ENCODE data around the gene CLEC14A. TPM values are rescaled to one million over a fixed set of nuclear protein-coding genes. Genes with fewer than 3 reads are reported as not detected.

The CLEC14A gene
- total RNA-seq, 3 donors from 2014 or later (not counting 1 experiment from before 2014, with no cell fraction given): not detected

DNA sequence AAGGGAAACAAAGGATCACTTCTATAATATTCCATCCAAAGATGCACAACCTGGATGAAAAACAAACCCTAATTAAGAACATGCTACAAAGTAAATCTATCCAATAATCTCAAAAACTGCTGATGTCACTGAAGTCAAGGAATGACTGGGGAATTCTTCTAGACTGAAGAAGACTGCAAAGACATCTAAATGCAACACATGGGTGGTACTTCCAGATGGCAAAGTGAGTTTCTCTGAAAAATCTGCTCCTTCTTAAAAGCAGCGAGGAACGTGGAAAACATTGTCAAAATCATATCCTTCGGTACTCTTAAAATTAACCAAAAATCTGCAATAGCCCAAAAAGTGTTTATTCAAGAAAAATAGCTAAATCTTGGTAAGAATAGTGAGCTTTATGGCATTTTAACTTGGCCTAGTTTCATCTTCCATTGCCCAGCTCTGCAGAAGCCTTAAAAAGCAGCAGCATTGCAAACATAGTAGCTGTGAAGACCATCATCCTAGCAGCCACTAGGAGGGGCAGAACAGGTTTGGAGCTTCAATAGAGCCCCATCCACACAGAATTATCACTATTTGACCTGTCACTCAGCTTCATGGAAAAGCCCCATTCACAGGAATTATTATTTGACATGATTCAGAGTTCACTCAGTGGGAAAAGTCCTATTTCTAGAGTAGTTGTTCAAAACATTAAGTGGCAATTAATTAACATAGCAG, 7.4 kb downstream of the CLEC14A start:
- intact Hi-C loops (cut with micrococcal nuclease): no loop called here

DNA sequence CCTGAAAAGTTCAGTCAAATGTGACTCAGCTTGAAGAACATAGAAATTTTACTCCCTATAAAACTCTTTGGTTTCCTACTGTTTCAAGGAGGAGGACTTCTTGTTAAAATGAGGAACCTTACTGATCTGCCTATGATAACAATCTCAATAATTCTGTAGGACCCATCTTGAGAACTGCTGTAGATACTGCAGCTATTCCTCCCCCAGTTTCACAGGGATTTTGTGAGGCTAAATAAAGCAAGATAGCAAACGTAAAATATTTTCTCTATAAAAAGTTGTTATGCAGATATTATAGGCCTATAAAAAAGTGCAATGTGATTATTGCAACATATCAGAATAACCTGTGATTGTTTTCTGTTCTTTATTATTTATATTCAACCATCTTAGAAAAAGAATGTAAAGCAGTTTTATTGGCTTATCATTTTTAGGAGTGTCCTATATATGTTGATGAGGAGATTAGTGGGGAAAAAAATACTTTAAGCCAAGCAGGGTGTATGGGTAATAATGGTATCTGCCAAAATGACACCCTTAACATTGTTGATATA, 12.1 kb downstream of the CLEC14A start:
- H3K4me3 ChIP-seq (ENCODE audit: low read length): no peak overlapping the region
- Mint-ChIP-seq H3K27me3 (ENCODE audit: low read depth in 2 of 2) (peaks cover 12 to 25% of the 10 kb centered on the region in 2 donors), H3K4me1 (no peaks in the 10 kb centered on the region), H3K27ac (no peak overlapping the region), H3K9me3 (no peaks in the 10 kb centered on the region), H3K4me3 (no peak overlapping the region), H3K36me3 (no peaks in the 10 kb centered on the region)
- H3K4me1 ChIP-seq (ENCODE audit: control insufficient read depth, insufficient read depth, low read length): no peaks in the 10 kb centered on the region
- no CpG with 5 or more reads among the region's 1 CpG for WGBS (ENCODE audit: insufficient coverage)
- DNase-seq: no peak
- no peaks in the 10 kb centered on the region for H3K36me3 ChIP-seq (ENCODE audit: control insufficient read depth, insufficient read depth, low read length)
- no peaks in the 10 kb centered on the region for H3K9me3 ChIP-seq (ENCODE audit: control insufficient read depth, insufficient read depth, low read length)
- ATAC-seq: no peak
- intact Hi-C loops (cut with micrococcal nuclease): no loop called here
- H3K27me3 ChIP-seq (ENCODE audit: control insufficient read depth, insufficient read depth, low read length): no peaks in the 10 kb centered on the region
- no peak overlapping the region for H3K27ac ChIP-seq (ENCODE audit: low read length)
- TF ChIP-seq, protein P1, sequence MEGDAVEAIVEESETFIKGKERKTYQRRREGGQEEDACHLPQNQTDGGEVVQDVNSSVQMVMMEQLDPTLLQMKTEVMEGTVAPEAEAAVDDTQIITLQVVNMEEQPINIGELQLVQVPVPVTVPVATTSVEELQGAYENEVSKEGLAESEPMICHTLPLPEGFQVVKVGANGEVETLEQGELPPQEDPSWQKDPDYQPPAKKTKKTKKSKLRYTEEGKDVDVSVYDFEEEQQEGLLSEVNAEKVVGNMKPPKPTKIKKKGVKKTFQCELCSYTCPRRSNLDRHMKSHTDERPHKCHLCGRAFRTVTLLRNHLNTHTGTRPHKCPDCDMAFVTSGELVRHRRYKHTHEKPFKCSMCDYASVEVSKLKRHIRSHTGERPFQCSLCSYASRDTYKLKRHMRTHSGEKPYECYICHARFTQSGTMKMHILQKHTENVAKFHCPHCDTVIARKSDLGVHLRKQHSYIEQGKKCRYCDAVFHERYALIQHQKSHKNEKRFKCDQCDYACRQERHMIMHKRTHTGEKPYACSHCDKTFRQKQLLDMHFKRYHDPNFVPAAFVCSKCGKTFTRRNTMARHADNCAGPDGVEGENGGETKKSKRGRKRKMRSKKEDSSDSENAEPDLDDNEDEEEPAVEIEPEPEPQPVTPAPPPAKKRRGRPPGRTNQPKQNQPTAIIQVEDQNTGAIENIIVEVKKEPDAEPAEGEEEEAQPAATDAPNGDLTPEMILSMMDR (IDR thresholded peaks at IDR 0.05): no peak

More for the DNA sequence above, 7.4 kb downstream of the CLEC14A start:
- no peaks in the 10 kb centered on the region for H3K36me3 ChIP-seq (ENCODE audit: control insufficient read depth, insufficient read depth, low read length)
- Mint-ChIP-seq H3K4me1 (no peaks in the 10 kb centered on the region), H3K4me3 (no peak overlapping the region), H3K27ac (no peak overlapping the region), H3K9me3 (no peaks in the 10 kb centered on the region), H3K36me3 (no peaks in the 10 kb centered on the region), H3K27me3 (ENCODE audit: low read depth in 2 of 2) (peaks cover 17 to 40% of the 10 kb centered on the region in 2 donors)
- TF ChIP-seq, protein P1 (IDR thresholded peaks at IDR 0.05): no peak
- H3K4me3 ChIP-seq (ENCODE audit: low read length): no peak overlapping the region
- DNase-seq (no peak), ATAC-seq (no peak)
- H3K4me1 ChIP-seq (ENCODE audit: control insufficient read depth, insufficient read depth, low read length): no peaks in the 10 kb centered on the region
- no peaks in the 10 kb centered on the region for H3K9me3 ChIP-seq (ENCODE audit: control insufficient read depth, insufficient read depth, low read length)
- WGBS (ENCODE audit: insufficient coverage): 100% methylated on average over 3 of the region's 3 CpGs
- peaks cover 2% of the 10 kb centered on the region for H3K27me3 ChIP-seq (ENCODE audit: control insufficient read depth, insufficient read depth, low read length)
- no peak overlapping the region for H3K27ac ChIP-seq (ENCODE audit: low read length)

GRCh38 chr14:38238878-38239277, 17.0 kb downstream of the CLEC14A start:
- TF ChIP-seq, protein P1 (IDR thresholded peaks at IDR 0.05): no peak
- ATAC-seq: no peak
- no peaks in the 10 kb centered on the region for H3K4me1 ChIP-seq (ENCODE audit: control insufficient read depth, insufficient read depth, low read length)
- intact Hi-C loops (cut with micrococcal nuclease): no loop called here
- H3K4me1 Mint-ChIP-seq: no peaks in the 10 kb centered on the region
- H3K36me3 ChIP-seq (ENCODE audit: control insufficient read depth, insufficient read depth, low read length): no peaks in the 10 kb centered on the region
- no peaks in the 10 kb centered on the region for H3K36me3 Mint-ChIP-seq
- H3K27ac Mint-ChIP-seq: no peak overlapping the region
- no peaks in the 10 kb centered on the region for H3K9me3 ChIP-seq (ENCODE audit: control insufficient read depth, insufficient read depth, low read length)
- no peak overlapping the region for H3K4me3 Mint-ChIP-seq
- H3K4me3 ChIP-seq (ENCODE audit: low read length): no peak overlapping the region
- no peak overlapping the region for H3K27ac ChIP-seq (ENCODE audit: low read length)
- DNase-seq: no peak
- no peaks in the 10 kb centered on the region for H3K27me3 ChIP-seq (ENCODE audit: control insufficient read depth, insufficient read depth, low read length)
- H3K27me3 Mint-ChIP-seq (ENCODE audit: low read depth in 2 of 2): peaks cover 0 to 21% of the 10 kb centered on the region in 2 donors
- no peaks in the 10 kb centered on the region for H3K9me3 Mint-ChIP-seq

DNA sequence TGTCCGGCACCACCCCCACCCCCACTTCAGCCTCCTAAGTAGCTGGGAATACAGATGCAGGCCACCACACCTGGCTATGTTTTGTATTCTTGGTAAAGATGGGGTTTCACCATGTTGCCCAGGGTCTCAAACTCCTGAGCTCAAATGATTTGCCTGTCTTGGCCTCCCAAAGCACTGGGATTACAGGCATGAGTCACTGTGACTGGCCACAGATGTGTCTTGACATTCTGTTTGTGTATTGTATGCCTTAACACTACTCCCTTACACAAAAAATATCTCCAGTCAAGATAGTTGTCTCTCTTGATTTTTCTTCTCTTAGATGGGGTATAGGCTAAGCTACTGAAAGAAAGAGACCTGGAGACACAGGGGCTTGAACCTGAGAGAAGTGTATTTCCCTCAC, 17.6 kb downstream of the CLEC14A start:
- Histone ChIP-seq H3K4me1 (ENCODE audit: control insufficient read depth, insufficient read depth, low read length) (no peaks in the 10 kb centered on the region), H3K9me3 (ENCODE audit: control insufficient read depth, insufficient read depth, low read length) (no peaks in the 10 kb centered on the region), H3K4me3 (ENCODE audit: low read length) (no peak overlapping the region), H3K36me3 (ENCODE audit: control insufficient read depth, insufficient read depth, low read length) (no peaks in the 10 kb centered on the region), H3K27me3 (ENCODE audit: control insufficient read depth, insufficient read depth, low read length) (no peaks in the 10 kb centered on the region), H3K27ac (ENCODE audit: low read length) (no peak overlapping the region)
- Mint-ChIP-seq H3K36me3 (no peaks in the 10 kb centered on the region), H3K27ac (no peak overlapping the region), H3K4me1 (no peaks in the 10 kb centered on the region), H3K4me3 (no peak overlapping the region), H3K9me3 (no peaks in the 10 kb centered on the region), H3K27me3 (ENCODE audit: low read depth in 2 of 2) (peaks cover 0 to 21% of the 10 kb centered on the region in 2 donors)
- WGBS (ENCODE audit: insufficient coverage): 100% methylated on average over 1 of the region's 1 CpG
- TF ChIP-seq, protein P1 (IDR thresholded peaks at IDR 0.05): no peak
- DNase-seq (no peak), ATAC-seq (no peak)
- intact Hi-C loops (cut with micrococcal nuclease): no loop called here
